ENCODE measurements around the gene ARHGEF6.
"Not testable (repeated sequence)": the region's sequence is repeated elsewhere in the genome, so short reads cannot be mapped to it uniquely, and the experiment has no call there.

Gene ARHGEF6

GRCh38 chrX:136780763-136781162, at the start of gene ARHGEF6:
Gene ARHGEF6 (minus strand): TSS chrX:136780932. CDS start chrX:136780882, 50 bp downstream.
- peak; percentile 90 for FAIRE-seq
- no peak for DNase-seq (ENCODE audit: insufficient read length, low spot score)

GRCh38 chrX:136829413-136829812, 48.7 kb upstream of the ARHGEF6 start:
- FAIRE-seq (no peak), DNase-seq (ENCODE audit: insufficient read length, low spot score) (no peak)

- DNase-seq (ENCODE audit: insufficient read length, low spot score) (no peak), FAIRE-seq (peak; percentile 11)
These were observed 48.1 kb upstream of the ARHGEF6 start for GRCh38 chrX:136828830-136829229.

- DNase-seq (ENCODE audit: insufficient read length, low spot score) (no peak), FAIRE-seq (no peak)
These were observed 46.3 kb upstream of the ARHGEF6 start for GRCh38 chrX:136827026-136827425.

- FAIRE-seq (no peak), DNase-seq (ENCODE audit: insufficient read length, low spot score) (no peak)
These were observed 45.0 kb upstream of the ARHGEF6 start for GRCh38 chrX:136825771-136826170.

GRCh38 chrX:136823175-136823574, 42.4 kb upstream of the ARHGEF6 start:
- FAIRE-seq: no peak
- DNase-seq (ENCODE audit: insufficient read length, low spot score): no peak

- FAIRE-seq: no peak
- no peak for DNase-seq (ENCODE audit: insufficient read length, low spot score)
These were observed 41.8 kb upstream of the ARHGEF6 start for GRCh38 chrX:136822337-136823095.

GRCh38 chrX:136819756-136820155, 39.0 kb upstream of the ARHGEF6 start:
- DNase-seq (ENCODE audit: insufficient read length, low spot score); FAIRE-seq: not testable (repeated sequence)

- DNase-seq (ENCODE audit: insufficient read length, low spot score) (no peak), FAIRE-seq (no peak)
These were observed 38.4 kb upstream of the ARHGEF6 start for GRCh38 chrX:136819031-136819703.

- no peak for FAIRE-seq
- no peak for DNase-seq (ENCODE audit: insufficient read length, low spot score)
These were observed 36.2 kb upstream of the ARHGEF6 start for GRCh38 chrX:136816975-136817374.

GRCh38 chrX:136814847-136815750, 34.4 kb upstream of the ARHGEF6 start:
- DNase-seq (ENCODE audit: insufficient read length, low spot score) (no peak), FAIRE-seq (no peak)

- peak; percentile 66 for FAIRE-seq
- DNase-seq (ENCODE audit: insufficient read length, low spot score): no peak
These were observed 31.6 kb upstream of the ARHGEF6 start for GRCh38 chrX:136812286-136812685.

GRCh38 chrX:136810493-136810892, 29.8 kb upstream of the ARHGEF6 start:
- no peak for DNase-seq (ENCODE audit: insufficient read length, low spot score)
- no peak for FAIRE-seq

- no peak for DNase-seq (ENCODE audit: insufficient read length, low spot score)
- FAIRE-seq: no peak
These were observed 26.2 kb upstream of the ARHGEF6 start for GRCh38 chrX:136806891-136807410.

- DNase-seq (ENCODE audit: insufficient read length, low spot score) (no peak), FAIRE-seq (no peak)
These were observed 21.8 kb upstream of the ARHGEF6 start for GRCh38 chrX:136802515-136802914.

- no peak for DNase-seq (ENCODE audit: insufficient read length, low spot score)
- FAIRE-seq: peak; percentile 75
These were observed 17.1 kb upstream of the ARHGEF6 start for GRCh38 chrX:136797787-136798186.

GRCh38 chrX:136795132-136795531, 14.4 kb upstream of the ARHGEF6 start:
- not testable (repeated sequence) for DNase-seq (ENCODE audit: insufficient read length, low spot score); FAIRE-seq

GRCh38 chrX:136794660-136795059, 13.9 kb upstream of the ARHGEF6 start:
- not testable (repeated sequence) for FAIRE-seq; DNase-seq (ENCODE audit: insufficient read length, low spot score)

- no peak for FAIRE-seq
These were observed 13.3 kb upstream of the ARHGEF6 start for GRCh38 chrX:136794080-136794479.

GRCh38 chrX:136789856-136790255, 9.1 kb upstream of the ARHGEF6 start:
- FAIRE-seq: no peak
- no peak for DNase-seq (ENCODE audit: insufficient read length, low spot score)

More at GRCh38 chrX:136794080-136794479, 13.3 kb upstream of the ARHGEF6 start:
- DNase-seq (ENCODE audit: insufficient read length, low spot score): no peak

- DNase-seq (ENCODE audit: insufficient read length, low spot score) (no peak), FAIRE-seq (peak; percentile 31)
These were observed 3.5 kb upstream of the ARHGEF6 start for GRCh38 chrX:136784231-136784630.
